ENCODE measurements around the gene VSX2.

The VSX2 gene

GRCh38 chr14:74296037-74296467 lies 56.8 kb downstream of the VSX2 start:
- TF ChIP-seq CTCF (conservative IDR thresholded peaks at IDR 0.05; ENCODE audit: low read depth, low read length): no peak
- H3K4me3 ChIP-seq (ENCODE audit: low read depth, low read length): no peak overlapping the region
- no peak for DNase-seq (ENCODE audit: low read depth)

- DNase-seq (ENCODE audit: low read depth): no peak
- H3K4me3 ChIP-seq (ENCODE audit: low read depth, low read length): no peak overlapping the region
- no peak for TF ChIP-seq CTCF (conservative IDR thresholded peaks at IDR 0.05; ENCODE audit: low read depth, low read length)
These were observed 58.7 kb downstream of the VSX2 start for GRCh38 chr14:74297986-74298385.

GRCh38 chr14:74299061-74299545 lies 59.9 kb downstream of the VSX2 start:
- H3K4me3 ChIP-seq (ENCODE audit: low read depth, low read length): no peak overlapping the region
- TF ChIP-seq CTCF (conservative IDR thresholded peaks at IDR 0.05; ENCODE audit: low read depth, low read length): no peak
- DNase-seq (ENCODE audit: low read depth): no peak

- peak overlapping the region; percentile 97 for H3K4me3 ChIP-seq (ENCODE audit: low read depth, low read length)
- DNase-seq (ENCODE audit: low read depth): no peak
- TF ChIP-seq CTCF (conservative IDR thresholded peaks at IDR 0.05; ENCODE audit: low read depth, low read length): no peak
These were observed 62.4 kb downstream of the VSX2 start for GRCh38 chr14:74301594-74302151.

GRCh38 chr14:74302152-74302628 lies 62.9 kb downstream of the VSX2 start:
- H3K4me3 ChIP-seq (ENCODE audit: low read depth, low read length): peak overlapping the region; percentile 97
- peak; percentile 77 for DNase-seq (ENCODE audit: low read depth)
- TF ChIP-seq CTCF (conservative IDR thresholded peaks at IDR 0.05; ENCODE audit: low read depth, low read length): peak; percentile 62

GRCh38 chr14:74302634-74303569 lies 63.7 kb downstream of the VSX2 start, which contains the start of gene ABCD4:
TSS of gene ABCD4 (minus strand) at chr14:74302934. CDS start at chr14:74302912, 22 bp downstream.
- DNase-seq (ENCODE audit: low read depth): peak; percentile 93
- H3K4me3 ChIP-seq (ENCODE audit: low read depth, low read length): peak within 1 kb of the TSS; percentile 97
- TF ChIP-seq CTCF (conservative IDR thresholded peaks at IDR 0.05; ENCODE audit: low read depth, low read length): peak; percentile 55

Data from choroid plexus epithelial cell (primary cell).